PC-9 (cell line): Measurements from ENCODE around the gene GLUD2.
"Not testable (repeated sequence)": the region's sequence is repeated elsewhere in the genome, so short reads cannot be mapped to it uniquely, and the experiment has no call there.

ENCODE experiments used
- CTCF ChIP-seq: fragments of 200-600 bp; sonication (generic); conservative IDR thresholded peaks from 2 replicates; pipeline ENCODE4 v1.6.1; 2017; ENCODE audit warnings: mixed run types, antibody characterized with exemption, mild to moderate bottlenecking, moderate library complexity
- EZH2 ChIP-seq: fragments of 200-600 bp; sonication (generic); IDR thresholded peaks from 2 replicates; pipeline ENCODE4 v1.8.0; 2017; ENCODE audit warnings: antibody characterized with exemption, low read depth

GRCh38 chrX:121084247-121084646, 36.8 kb downstream of the GLUD2 start:
- TF ChIP-seq CTCF, EZH2: not testable (repeated sequence)
